ENCODE measurements around the gene TUBB2B. TPM values are rescaled to one million over a fixed set of nuclear protein-coding genes. Genes with fewer than 3 reads are reported as not detected.
A peak's percentile ranks its signal among the peaks of the same experiment; 100 is the strongest.
"Not testable (repeated sequence)": the region's sequence is repeated elsewhere in the genome, so short reads cannot be mapped to it uniquely, and the experiment has no call there.

Gene TUBB2B
- total RNA-seq, 1 experiment from 2014 or later, result 14.4 TPM

GRCh38 chr6:3258720-3259490, 31.5 kb upstream of the TUBB2B start, which contains the start of gene PSMG4:
Gene PSMG4 (plus strand): TSS chr6:3258947. CDS start chr6:3259023, 76 bp downstream.
- DNase-seq (ENCODE audit: extremely low read depth, low read depth), result peak; percentile 77

DNA sequence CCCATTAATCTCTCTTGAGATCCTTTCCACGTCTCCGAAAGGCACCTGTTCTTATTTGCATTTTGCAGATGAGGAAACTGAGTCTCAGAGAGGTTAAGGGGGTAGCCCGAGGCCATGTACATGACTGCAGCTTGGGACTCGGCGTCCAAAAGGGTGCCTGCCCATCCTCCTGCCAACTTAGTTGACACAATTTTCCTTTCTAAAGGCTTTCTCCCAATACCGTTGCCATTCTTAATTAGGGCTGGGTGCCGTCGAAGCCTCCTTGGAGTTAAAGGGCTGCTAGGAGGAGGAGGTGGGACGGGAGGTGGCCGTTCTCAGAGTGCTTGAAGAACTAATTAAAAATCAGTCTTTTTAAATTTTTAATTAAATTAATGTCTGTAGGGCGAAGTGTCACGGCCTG, 30.7 kb upstream of the TUBB2B start:
- DNase-seq (ENCODE audit: extremely low read depth, low read depth), result no peak

- DNase-seq (ENCODE audit: extremely low read depth, low read depth), result no peak
Observed at GRCh38 chr6:3253597-3253961, 26.1 kb upstream of the TUBB2B start.

DNA sequence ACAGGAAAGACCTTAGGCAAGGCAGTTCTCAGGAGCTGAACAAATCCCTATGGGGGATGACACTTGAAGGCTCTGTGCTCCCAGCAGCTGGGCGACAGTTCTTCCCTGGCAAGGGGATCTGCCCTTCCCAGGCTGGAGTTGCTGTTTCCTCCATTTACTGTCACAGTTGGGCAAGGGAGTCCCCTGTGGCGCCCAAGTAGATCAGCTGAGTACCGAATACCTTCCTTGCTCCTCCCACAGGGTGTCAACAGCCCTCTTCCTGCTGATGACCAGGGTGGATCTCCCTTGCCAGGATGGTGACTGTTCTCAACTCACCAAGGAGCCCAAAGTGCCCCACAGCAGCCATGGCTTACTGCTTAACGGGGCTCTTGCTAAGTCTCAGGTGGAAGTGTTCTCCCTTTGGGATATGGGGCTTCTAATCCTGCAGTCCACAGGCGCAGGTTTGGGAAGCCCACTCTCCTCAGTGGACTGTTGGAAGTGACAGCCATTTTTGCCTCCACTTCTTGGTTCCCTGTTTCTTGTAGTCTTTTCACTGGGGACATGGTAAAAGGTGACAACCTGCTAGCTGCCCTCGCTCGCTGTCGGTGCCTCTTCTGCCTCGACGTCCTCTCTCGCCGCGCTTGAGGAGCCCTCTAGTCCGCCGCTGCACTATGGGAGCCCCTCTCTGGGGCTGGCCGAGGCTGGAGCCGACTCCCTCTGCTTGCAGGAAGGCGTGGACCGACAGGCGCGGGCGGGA, 25.6 kb upstream of the TUBB2B start:
- no peak for DNase-seq (ENCODE audit: extremely low read depth, low read depth)

DNA sequence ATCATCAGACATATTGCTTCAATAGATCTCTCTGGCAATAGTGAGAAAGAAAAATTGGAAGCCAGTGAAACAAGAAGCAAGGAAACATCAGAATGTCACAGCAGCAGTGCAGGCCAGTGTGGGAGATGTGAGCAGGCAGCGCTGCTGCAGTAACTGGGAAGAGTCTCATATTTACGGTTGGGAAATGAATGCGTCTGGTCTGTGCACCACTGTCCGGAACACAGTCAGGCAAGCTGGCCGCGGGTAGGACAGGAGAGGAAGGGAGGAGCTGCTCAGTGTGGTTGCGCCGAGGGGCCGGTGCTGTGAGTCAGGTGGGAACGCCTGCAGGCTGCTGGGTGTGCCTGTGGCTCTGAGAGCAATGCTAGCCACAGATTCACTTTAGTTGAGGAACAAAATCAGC, 24.9 kb upstream of the TUBB2B start:
- no peak for DNase-seq (ENCODE audit: extremely low read depth, low read depth)

GRCh38 chr6:3251462-3252314, 24.2 kb upstream of the TUBB2B start:
- DNase-seq (ENCODE audit: extremely low read depth, low read depth), result peak; percentile 74

GRCh38 chr6:3250231-3250675, 22.8 kb upstream of the TUBB2B start:
- DNase-seq (ENCODE audit: extremely low read depth, low read depth), result no peak

GRCh38 chr6:3249821-3250220, 22.4 kb upstream of the TUBB2B start:
- DNase-seq (ENCODE audit: extremely low read depth, low read depth), result no peak

DNA sequence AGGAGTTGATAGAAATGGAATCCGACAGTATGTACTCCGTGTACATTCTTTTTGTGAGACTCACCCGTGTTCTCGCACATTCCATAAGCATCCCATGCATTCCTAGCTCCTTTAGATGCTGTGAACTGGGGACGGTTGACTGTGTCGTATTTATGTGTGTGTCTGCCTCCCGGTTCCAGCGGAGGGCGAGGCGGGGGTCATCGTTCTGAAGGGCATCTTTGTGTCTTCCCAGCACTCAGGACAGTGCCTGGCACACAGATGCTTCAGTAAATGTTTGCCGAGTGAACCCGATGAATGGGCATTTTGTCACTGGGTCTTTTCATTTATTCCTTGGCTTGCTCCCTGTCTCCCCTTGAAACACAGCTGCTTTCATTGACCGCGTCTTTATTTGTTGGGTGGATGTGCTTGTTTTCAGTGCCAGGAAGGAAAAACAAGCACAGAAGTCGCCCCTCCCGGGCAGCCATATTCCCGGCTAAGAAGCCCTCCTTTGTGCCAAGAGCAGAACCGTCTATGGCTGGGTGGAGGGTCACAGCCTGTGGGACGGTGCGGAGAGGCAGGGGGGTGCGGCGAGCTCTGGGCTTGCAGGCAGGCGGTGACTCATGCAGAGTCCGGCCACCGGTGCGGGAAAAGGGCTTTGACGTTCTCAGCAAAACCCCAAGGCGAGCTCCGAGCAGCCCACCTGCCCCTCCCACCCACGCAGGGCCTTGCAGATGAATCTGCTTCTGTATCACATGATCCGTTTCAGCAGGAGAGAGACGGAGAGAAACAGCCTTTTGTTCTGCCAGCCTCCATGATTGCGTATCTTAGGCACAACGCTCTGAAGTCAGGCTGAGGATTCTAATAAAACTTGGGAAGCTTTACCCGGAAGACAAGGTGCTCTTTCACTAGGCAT, 20.0 kb upstream of the TUBB2B start:
- DNase-seq (ENCODE audit: extremely low read depth, low read depth), result no peak

DNA sequence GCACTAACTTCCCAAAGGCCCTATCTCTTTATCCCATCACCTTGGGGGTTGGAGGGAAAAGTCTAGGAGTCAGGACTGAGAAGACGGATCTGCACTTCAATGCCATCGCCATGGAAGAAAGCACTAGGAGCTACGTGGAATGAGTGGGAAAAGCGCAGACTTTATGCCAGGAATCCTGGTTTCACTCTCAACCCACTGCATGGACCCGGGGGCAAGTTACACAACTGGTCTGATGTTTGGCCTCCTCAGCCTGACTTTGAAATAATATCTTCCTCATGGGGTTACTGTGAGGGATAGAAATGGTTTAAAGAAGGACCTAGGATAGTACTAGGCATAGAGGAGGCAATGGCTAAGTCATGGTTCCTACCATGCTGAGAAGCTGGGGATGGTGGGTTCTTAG, 17.8 kb upstream of the TUBB2B start:
- DNase-seq (ENCODE audit: extremely low read depth, low read depth), result no peak

DNA sequence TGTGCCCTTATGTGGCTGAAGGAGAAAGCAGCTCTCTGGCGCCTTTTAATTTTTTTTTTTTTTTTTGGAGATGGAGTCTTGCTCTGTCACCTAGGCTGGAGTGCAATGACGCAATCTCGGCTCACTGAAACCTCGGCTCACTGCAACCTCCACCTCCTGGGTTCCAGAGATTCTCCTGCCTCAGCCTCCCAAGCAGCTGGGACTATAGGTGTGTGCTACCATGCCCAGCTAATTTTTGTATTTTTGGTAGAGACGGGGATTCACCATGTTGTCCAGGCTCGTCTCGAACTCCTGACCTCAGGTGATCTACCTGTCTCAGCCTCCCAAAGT, 17.3 kb upstream of the TUBB2B start:
- not testable (repeated sequence) for DNase-seq (ENCODE audit: extremely low read depth, low read depth)

GRCh38 chr6:3244003-3244831, 16.8 kb upstream of the TUBB2B start:
- no peak for DNase-seq (ENCODE audit: extremely low read depth, low read depth)

GRCh38 chr6:3242768-3243167, 15.3 kb upstream of the TUBB2B start:
- DNase-seq (ENCODE audit: extremely low read depth, low read depth), result no peak

- DNase-seq (ENCODE audit: extremely low read depth, low read depth), result not testable (repeated sequence)
Observed at GRCh38 chr6:3241745-3242144, 14.3 kb upstream of the TUBB2B start.

DNA sequence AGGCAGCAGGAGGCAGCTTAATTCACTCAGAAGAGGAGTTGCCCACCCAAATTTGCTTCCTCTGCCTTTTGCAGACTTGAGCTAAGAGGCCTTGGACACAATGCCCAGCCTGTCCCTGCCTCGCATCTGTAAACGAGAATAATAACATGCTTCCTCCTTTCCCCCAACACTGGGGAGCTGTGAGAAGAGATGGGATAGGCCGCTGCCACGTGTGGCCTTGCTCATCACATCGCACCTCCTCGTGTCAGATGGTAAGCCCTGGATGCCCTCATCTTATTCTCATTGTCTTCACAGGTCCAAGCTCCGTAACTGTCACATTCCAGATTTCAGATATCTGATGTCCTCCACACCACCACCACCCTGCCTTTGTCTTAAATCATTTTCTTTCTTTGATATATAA, 13.1 kb upstream of the TUBB2B start:
- DNase-seq (ENCODE audit: extremely low read depth, low read depth), result no peak

- DNase-seq (ENCODE audit: extremely low read depth, low read depth), result no peak
Observed at GRCh38 chr6:3239110-3239830, 11.8 kb upstream of the TUBB2B start.

DNA sequence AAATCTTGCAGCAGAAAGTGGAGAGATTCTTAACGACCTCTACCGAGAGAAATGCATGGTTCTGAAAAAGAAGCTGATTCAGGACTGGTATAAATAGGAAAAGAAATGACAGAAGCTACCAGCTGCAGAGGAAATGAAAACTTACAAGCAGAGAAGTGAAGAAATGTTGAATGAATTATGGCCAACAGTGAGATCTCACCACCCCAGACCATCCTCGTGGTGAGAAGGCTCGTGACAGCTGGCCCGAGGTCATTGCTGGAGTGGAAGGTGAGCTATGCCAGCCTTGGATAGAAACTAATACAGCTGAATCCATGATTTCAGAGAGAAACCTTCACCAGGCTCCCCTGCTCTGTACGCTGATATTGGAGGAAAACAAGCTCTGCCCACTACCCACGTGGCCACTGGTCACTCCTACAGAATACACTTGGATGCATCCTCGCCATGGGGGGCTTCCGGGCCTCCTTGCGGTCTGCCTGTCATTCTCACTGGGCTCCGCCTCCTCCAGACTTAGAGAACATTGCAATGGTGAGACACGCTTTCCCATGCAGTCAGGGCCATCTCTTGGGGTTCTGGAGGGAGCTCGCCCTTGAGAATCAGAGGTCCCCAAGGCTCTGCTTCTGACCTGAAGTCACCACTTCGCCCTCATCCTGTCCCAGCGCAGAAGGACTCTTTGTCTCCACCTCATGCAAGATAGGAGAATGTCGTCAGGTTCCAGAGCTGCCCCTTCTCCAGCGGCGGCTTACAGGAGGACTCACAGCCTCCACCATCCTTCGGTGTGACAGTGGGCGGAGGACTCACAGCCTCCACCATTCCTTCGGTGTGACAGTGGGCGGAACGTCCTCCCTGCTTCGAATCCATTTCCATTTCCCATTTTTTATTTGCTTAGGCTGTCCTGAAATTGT, 10.6 kb upstream of the TUBB2B start:
- DNase-seq (ENCODE audit: extremely low read depth, low read depth), result no peak

DNA sequence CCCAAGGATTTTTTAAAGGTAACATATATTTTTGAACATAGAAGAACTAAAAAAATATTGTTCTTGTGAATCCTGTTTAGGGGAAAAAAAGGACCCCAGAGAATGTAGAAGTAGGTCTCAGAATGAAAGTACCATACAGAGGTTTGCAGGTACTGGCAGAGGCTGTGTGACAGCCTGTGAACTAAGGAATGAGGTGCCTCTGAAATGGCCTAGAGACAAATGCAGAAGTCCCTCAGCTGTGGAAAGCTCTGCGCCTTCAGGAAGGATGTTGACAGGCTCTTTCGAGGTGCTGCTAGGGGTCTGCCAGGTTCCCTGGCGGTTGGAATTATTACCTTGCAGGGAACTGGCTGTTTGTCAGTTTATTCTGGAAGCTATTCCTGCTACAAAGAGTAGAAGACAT, 8.6 kb upstream of the TUBB2B start:
- DNase-seq (ENCODE audit: extremely low read depth, low read depth), result no peak

All from NCI-H460 (cell line).